Panc1 (cell line): ENCODE measurements around the gene REV1.

Experiments
- POLR2AphosphoS5 ChIP-seq: IDR thresholded peaks from 2 replicates; pipeline ENCODE4 v1.6.1; 2012; ENCODE audit warnings: mild to moderate bottlenecking, low read depth, low read length, moderate library complexity
- SIN3A ChIP-seq: IDR thresholded peaks from 2 replicates; pipeline ENCODE4 v1.6.1; 2012; ENCODE audit warnings: low read depth, mild to moderate bottlenecking, low read length, moderate library complexity, borderline replicate concordance; ENCODE audit not compliant: insufficient read depth
- TF ChIP-seq, protein P1 (sequence below), 2 experiments: IDR thresholded peaks; 2 replicates each; pipeline ENCODE4 v1.6.1; 2011 to 2012; ENCODE audit warnings: low read depth in 2 of 2, control low read depth in 1 of 2, low read length in 1 of 2, mild to moderate bottlenecking in 1 of 2, moderate library complexity in 1 of 2; ENCODE audit not compliant: insufficient read depth in 1 of 2
- TF ChIP-seq, protein P2 (sequence below): fragments of 450-650 bp; IDR thresholded peaks from 2 replicates; pipeline ENCODE4 v1.5.1; 2017; ENCODE audit warnings: mild to moderate bottlenecking

DNA sequence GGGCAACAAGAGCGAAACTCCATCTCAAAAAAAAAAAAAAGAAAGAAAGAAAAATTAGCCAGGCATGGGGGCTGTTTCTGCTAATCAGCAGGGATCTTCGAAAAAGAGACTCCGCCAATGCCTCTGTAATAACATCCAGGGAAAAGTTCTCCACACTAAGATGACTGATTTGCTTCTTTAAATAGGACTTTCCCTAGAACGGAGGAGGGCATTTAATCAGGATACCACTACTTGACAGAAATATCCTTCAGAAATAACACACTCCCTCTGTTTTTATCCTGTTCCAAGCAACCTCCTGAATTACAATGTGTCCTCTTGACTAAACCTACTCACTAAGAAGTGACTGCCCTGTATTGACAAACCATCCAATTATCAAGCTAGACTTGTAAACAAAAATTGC, 21.7 kb downstream of the REV1 start:
- TF ChIP-seq SIN3A, result no peak
- TF ChIP-seq POLR2AphosphoS5, result no peak
- TF ChIP-seq, protein P1, sequence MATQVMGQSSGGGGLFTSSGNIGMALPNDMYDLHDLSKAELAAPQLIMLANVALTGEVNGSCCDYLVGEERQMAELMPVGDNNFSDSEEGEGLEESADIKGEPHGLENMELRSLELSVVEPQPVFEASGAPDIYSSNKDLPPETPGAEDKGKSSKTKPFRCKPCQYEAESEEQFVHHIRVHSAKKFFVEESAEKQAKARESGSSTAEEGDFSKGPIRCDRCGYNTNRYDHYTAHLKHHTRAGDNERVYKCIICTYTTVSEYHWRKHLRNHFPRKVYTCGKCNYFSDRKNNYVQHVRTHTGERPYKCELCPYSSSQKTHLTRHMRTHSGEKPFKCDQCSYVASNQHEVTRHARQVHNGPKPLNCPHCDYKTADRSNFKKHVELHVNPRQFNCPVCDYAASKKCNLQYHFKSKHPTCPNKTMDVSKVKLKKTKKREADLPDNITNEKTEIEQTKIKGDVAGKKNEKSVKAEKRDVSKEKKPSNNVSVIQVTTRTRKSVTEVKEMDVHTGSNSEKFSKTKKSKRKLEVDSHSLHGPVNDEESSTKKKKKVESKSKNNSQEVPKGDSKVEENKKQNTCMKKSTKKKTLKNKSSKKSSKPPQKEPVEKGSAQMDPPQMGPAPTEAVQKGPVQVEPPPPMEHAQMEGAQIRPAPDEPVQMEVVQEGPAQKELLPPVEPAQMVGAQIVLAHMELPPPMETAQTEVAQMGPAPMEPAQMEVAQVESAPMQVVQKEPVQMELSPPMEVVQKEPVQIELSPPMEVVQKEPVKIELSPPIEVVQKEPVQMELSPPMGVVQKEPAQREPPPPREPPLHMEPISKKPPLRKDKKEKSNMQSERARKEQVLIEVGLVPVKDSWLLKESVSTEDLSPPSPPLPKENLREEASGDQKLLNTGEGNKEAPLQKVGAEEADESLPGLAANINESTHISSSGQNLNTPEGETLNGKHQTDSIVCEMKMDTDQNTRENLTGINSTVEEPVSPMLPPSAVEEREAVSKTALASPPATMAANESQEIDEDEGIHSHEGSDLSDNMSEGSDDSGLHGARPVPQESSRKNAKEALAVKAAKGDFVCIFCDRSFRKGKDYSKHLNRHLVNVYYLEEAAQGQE (IDR thresholded peaks at IDR 0.05; ENCODE audit: insufficient read depth in 1 of 2, low read depth in 2 of 2, low read length in 1 of 2), result no peak
- TF ChIP-seq, protein P2, sequence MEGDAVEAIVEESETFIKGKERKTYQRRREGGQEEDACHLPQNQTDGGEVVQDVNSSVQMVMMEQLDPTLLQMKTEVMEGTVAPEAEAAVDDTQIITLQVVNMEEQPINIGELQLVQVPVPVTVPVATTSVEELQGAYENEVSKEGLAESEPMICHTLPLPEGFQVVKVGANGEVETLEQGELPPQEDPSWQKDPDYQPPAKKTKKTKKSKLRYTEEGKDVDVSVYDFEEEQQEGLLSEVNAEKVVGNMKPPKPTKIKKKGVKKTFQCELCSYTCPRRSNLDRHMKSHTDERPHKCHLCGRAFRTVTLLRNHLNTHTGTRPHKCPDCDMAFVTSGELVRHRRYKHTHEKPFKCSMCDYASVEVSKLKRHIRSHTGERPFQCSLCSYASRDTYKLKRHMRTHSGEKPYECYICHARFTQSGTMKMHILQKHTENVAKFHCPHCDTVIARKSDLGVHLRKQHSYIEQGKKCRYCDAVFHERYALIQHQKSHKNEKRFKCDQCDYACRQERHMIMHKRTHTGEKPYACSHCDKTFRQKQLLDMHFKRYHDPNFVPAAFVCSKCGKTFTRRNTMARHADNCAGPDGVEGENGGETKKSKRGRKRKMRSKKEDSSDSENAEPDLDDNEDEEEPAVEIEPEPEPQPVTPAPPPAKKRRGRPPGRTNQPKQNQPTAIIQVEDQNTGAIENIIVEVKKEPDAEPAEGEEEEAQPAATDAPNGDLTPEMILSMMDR, result no peak
